ENCODE results near the gene TMEM154.

TMEM154 gene

GRCh38 chr4:152613351-152613750, 66.4 kb downstream of the TMEM154 start:
- TF ChIP-seq GATA3 (IDR thresholded peaks at IDR 0.05; ENCODE audit: low read depth, low read length) (no peak), GATA2 (IDR thresholded peaks at IDR 0.05; ENCODE audit: low read depth, low read length) (no peak)

- TF ChIP-seq GATA3 (IDR thresholded peaks at IDR 0.05; ENCODE audit: low read depth, low read length) (no peak), GATA2 (IDR thresholded peaks at IDR 0.05; ENCODE audit: low read depth, low read length) (no peak)
Observed at GRCh38 chr4:152610131-152610530, 69.7 kb downstream of the TMEM154 start.

GRCh38 chr4:152609481-152609880, 70.3 kb downstream of the TMEM154 start:
- TF ChIP-seq GATA3 (IDR thresholded peaks at IDR 0.05; ENCODE audit: low read depth, low read length) (no peak), GATA2 (IDR thresholded peaks at IDR 0.05; ENCODE audit: low read depth, low read length) (no peak)

GRCh38 chr4:152607178-152607577, 72.6 kb downstream of the TMEM154 start:
- TF ChIP-seq GATA2 (IDR thresholded peaks at IDR 0.05; ENCODE audit: low read depth, low read length) (no peak), GATA3 (IDR thresholded peaks at IDR 0.05; ENCODE audit: low read depth, low read length) (no peak)

GRCh38 chr4:152606753-152607152, 73.0 kb downstream of the TMEM154 start:
- no peak; the same call in 1 of the 2 replicates for TF ChIP-seq GATA2 (IDR thresholded peaks at IDR 0.05; ENCODE audit: low read depth, low read length)
- TF ChIP-seq GATA3 (IDR thresholded peaks at IDR 0.05; ENCODE audit: low read depth, low read length), result no peak

GRCh38 chr4:152605641-152606335, 74.0 kb downstream of the TMEM154 start:
- no peak for TF ChIP-seq GATA3 (IDR thresholded peaks at IDR 0.05; ENCODE audit: low read depth, low read length)
- no peak for TF ChIP-seq GATA2 (IDR thresholded peaks at IDR 0.05; ENCODE audit: low read depth, low read length)

- TF ChIP-seq GATA3 (IDR thresholded peaks at IDR 0.05; ENCODE audit: low read depth, low read length) (no peak), GATA2 (IDR thresholded peaks at IDR 0.05; ENCODE audit: low read depth, low read length) (no peak)
Observed at GRCh38 chr4:152605031-152605430, 74.8 kb downstream of the TMEM154 start.

GRCh38 chr4:152601156-152601555, 78.6 kb downstream of the TMEM154 start:
- no peak for TF ChIP-seq GATA2 (IDR thresholded peaks at IDR 0.05; ENCODE audit: low read depth, low read length)
- no peak for TF ChIP-seq GATA3 (IDR thresholded peaks at IDR 0.05; ENCODE audit: low read depth, low read length)

- TF ChIP-seq GATA2 (IDR thresholded peaks at IDR 0.05; ENCODE audit: low read depth, low read length), result no peak
- TF ChIP-seq GATA3 (IDR thresholded peaks at IDR 0.05; ENCODE audit: low read depth, low read length), result no peak
Observed at GRCh38 chr4:152599636-152600035, 80.2 kb downstream of the TMEM154 start.

- TF ChIP-seq GATA3 (IDR thresholded peaks at IDR 0.05; ENCODE audit: low read depth, low read length) (no peak), GATA2 (IDR thresholded peaks at IDR 0.05; ENCODE audit: low read depth, low read length) (no peak)
Observed at GRCh38 chr4:152599095-152599494, 80.7 kb downstream of the TMEM154 start.

- no peak for TF ChIP-seq GATA3 (IDR thresholded peaks at IDR 0.05; ENCODE audit: low read depth, low read length)
- no peak for TF ChIP-seq GATA2 (IDR thresholded peaks at IDR 0.05; ENCODE audit: low read depth, low read length)
Observed at GRCh38 chr4:152598454-152598853, 81.3 kb downstream of the TMEM154 start.

- TF ChIP-seq GATA2 (IDR thresholded peaks at IDR 0.05; ENCODE audit: low read depth, low read length) (no peak), GATA3 (IDR thresholded peaks at IDR 0.05; ENCODE audit: low read depth, low read length) (no peak)
Observed at GRCh38 chr4:152594978-152595925, 84.5 kb downstream of the TMEM154 start.

- TF ChIP-seq GATA2 (IDR thresholded peaks at IDR 0.05; ENCODE audit: low read depth, low read length), result no peak
- TF ChIP-seq GATA3 (IDR thresholded peaks at IDR 0.05; ENCODE audit: low read depth, low read length), result no peak
Observed at GRCh38 chr4:152594057-152594456, 85.7 kb downstream of the TMEM154 start.

- TF ChIP-seq GATA2 (IDR thresholded peaks at IDR 0.05; ENCODE audit: low read depth, low read length), result no peak
- no peak for TF ChIP-seq GATA3 (IDR thresholded peaks at IDR 0.05; ENCODE audit: low read depth, low read length)
Observed at GRCh38 chr4:152591876-152592275, 87.9 kb downstream of the TMEM154 start.

- TF ChIP-seq GATA3 (IDR thresholded peaks at IDR 0.05; ENCODE audit: low read depth, low read length) (no peak), GATA2 (IDR thresholded peaks at IDR 0.05; ENCODE audit: low read depth, low read length) (no peak)
Observed at GRCh38 chr4:152591396-152591795, 88.4 kb downstream of the TMEM154 start.

Data from SH-SY5Y (cell line).